ENCODE data around the gene COL23A1. TPM values are rescaled to one million over a fixed set of nuclear protein-coding genes. Genes with fewer than 3 reads are reported as not detected.

The COL23A1 gene
- polyA plus RNA-seq, 2 donors: 0.59 to 0.75 TPM

DNA sequence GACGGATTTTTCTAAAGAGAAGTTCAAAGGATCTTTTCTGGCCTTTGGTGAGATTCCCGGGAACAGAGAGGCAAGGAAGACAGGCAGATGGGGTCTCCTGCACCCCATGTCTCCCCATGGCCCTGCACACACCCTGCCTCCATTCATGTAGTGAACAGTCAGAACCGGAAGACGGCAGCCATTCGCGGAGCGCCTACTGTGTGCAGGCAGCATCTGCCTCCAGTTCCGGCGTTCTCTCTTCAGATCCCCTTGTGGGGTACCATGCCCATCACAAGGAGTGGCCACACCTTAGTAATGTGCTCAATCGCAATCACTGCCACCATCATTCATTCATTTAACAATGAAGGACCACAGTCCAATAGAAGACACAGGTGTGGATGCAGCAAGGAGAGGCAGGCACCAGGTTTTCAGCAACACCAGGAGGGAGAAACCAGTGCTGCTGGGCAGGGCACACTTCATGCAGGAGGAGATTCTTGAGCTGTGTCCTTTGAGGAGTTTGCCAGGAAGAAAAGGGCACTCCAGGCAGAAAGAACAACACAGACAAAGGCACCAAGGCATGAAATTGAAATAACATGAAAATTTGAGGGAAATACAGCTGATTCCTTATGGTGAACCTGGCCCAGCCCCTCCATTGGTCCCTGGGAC is 186.1 kb downstream of the COL23A1 start:
- H3K9me3 ChIP-seq (ENCODE audit: control insufficient read depth in 2 of 2, insufficient read depth in 1 of 2, low read depth in 1 of 2, low read length in 1 of 2): no peaks in the 10 kb centered on the region
- H3K36me3 ChIP-seq (ENCODE audit: control insufficient read depth in 2 of 2, insufficient read depth in 2 of 2, low read length in 1 of 2): no peaks in the 10 kb centered on the region
- H3K4me1 ChIP-seq (ENCODE audit: control insufficient read depth in 2 of 2, insufficient read depth in 2 of 2, low read length in 1 of 2): no peaks in the 10 kb centered on the region
- 95 to 96% methylated on average over 10 of the region's 10 CpGs for WGBS, 2 donors
- H3K27ac ChIP-seq (ENCODE audit: low read depth in 2 of 2, low read length in 1 of 2): no peak overlapping the region
- H3K4me3 ChIP-seq (ENCODE audit: low read depth in 1 of 2, low read length in 2 of 2): no peak overlapping the region
- no peaks in the 10 kb centered on the region for H3K27me3 ChIP-seq (ENCODE audit: control insufficient read depth in 1 of 2, insufficient read depth in 2 of 2, low read length in 2 of 2)

DNA sequence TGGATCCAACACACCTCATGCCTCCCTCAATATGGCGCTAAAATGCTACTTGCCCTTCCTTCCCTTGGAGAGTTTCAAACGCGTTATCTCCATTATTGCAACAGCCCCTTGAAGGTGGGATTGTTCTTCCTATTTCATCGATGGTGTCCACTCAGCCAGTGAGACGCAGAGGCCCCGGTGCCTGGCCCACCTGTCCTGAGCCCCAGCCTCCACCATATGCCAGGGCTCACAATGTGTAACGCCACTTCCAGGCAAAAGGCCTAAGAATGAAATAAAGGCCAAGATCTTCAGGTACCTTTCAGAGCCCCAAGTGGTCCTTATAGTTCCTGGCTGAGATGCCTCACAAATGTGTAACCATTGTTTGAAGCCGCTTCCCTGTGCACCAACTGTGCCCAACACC is 186.8 kb downstream of the COL23A1 start:
- Histone ChIP-seq H3K9me3 (ENCODE audit: control insufficient read depth in 2 of 2, insufficient read depth in 1 of 2, low read depth in 1 of 2, low read length in 1 of 2) (no peaks in the 10 kb centered on the region), H3K4me1 (ENCODE audit: control insufficient read depth in 2 of 2, insufficient read depth in 2 of 2, low read length in 1 of 2) (no peaks in the 10 kb centered on the region), H3K27ac (ENCODE audit: low read depth in 2 of 2, low read length in 1 of 2) (no peak overlapping the region), H3K27me3 (ENCODE audit: control insufficient read depth in 1 of 2, insufficient read depth in 2 of 2, low read length in 2 of 2) (no peaks in the 10 kb centered on the region), H3K36me3 (ENCODE audit: control insufficient read depth in 2 of 2, insufficient read depth in 2 of 2, low read length in 1 of 2) (no peaks in the 10 kb centered on the region), H3K4me3 (ENCODE audit: low read depth in 1 of 2, low read length in 2 of 2) (no peak overlapping the region)
- WGBS, 2 donors: 95 to 96% methylated on average over 8 of the region's 8 CpGs

DNA sequence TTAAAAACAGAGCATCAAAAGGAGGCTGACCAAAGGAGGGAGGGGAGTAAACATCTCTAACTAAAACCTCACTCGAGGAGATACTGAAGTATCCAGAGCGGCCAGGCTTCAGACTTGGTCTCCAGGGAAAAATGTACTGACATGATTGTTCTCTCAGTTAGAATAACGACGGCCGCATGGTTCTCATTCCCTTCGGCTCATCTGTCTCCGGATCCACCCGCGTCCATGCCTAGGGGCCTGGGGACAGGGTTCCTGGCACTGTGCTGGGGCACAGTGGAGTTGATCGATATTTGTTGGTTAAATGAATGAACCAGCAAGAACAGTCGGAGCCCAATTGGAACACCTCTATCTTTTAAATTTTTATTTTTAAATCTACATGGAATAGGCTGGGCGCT is 190.5 kb downstream of the COL23A1 start:
- Histone ChIP-seq H3K4me1 (ENCODE audit: control insufficient read depth in 2 of 2, insufficient read depth in 2 of 2, low read length in 1 of 2) (no peaks in the 10 kb centered on the region), H3K4me3 (ENCODE audit: low read depth in 1 of 2, low read length in 2 of 2) (no peak overlapping the region), H3K36me3 (ENCODE audit: control insufficient read depth in 2 of 2, insufficient read depth in 2 of 2, low read length in 1 of 2) (no peaks in the 10 kb centered on the region), H3K9me3 (ENCODE audit: control insufficient read depth in 2 of 2, insufficient read depth in 1 of 2, low read depth in 1 of 2, low read length in 1 of 2) (no peaks in the 10 kb centered on the region), H3K27ac (ENCODE audit: low read depth in 2 of 2, low read length in 1 of 2) (no peak overlapping the region), H3K27me3 (ENCODE audit: control insufficient read depth in 1 of 2, insufficient read depth in 2 of 2, low read length in 2 of 2) (peaks cover 0 to 4% of the 10 kb centered on the region in 2 donors)
- 66 to 76% methylated on average over 12 of the region's 12 CpGs for WGBS, 2 donors

DNA sequence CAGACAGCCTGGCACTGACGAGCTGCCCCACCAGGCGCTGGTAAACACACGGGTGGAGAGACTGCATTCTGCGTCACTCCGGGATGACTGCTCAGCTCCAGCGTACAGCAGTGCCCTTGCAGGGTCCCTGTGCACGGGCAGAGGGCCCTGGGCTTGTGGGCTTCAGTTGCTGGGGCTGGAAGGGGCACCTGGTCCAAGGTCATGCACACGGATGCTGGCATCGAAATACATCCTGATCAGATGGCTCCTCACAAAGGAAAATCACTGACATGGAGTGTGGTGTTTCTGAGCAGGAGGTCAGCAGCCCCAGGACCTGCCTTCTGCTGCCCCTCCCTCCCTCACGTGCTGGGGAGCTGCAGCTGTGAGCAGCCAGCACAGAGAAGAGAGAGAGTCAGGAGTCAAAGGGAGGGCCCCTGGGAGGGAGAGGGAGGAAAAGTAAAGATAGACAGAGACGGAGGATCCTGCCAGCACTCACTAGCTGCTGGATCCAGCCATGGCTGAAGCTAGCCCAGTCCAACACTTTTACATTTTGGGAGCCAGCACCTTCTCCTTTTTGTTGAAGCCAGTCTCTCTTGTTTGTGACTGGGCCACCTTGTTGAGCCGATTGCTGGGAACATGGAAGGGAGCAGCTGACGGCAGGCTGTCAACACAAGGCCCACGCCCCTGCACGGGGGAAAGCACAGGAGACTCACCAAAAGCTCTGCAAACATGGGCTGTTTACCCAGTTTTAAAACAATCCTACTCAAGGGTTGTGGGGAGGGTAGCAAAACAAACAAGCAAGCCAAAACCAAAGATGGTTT is 191.1 kb downstream of the COL23A1 start:
- H3K36me3 ChIP-seq (ENCODE audit: control insufficient read depth in 2 of 2, insufficient read depth in 2 of 2, low read length in 1 of 2): no peaks in the 10 kb centered on the region
- H3K9me3 ChIP-seq (ENCODE audit: control insufficient read depth in 2 of 2, insufficient read depth in 1 of 2, low read depth in 1 of 2, low read length in 1 of 2): no peaks in the 10 kb centered on the region
- H3K4me1 ChIP-seq (ENCODE audit: control insufficient read depth in 2 of 2, insufficient read depth in 2 of 2, low read length in 1 of 2): no peaks in the 10 kb centered on the region
- WGBS, 2 donors: 60 to 61% methylated on average over 15 of the region's 15 CpGs
- peaks cover 0 to 4% of the 10 kb centered on the region in 2 donors for H3K27me3 ChIP-seq (ENCODE audit: control insufficient read depth in 1 of 2, insufficient read depth in 2 of 2, low read length in 2 of 2)
- H3K4me3 ChIP-seq (ENCODE audit: low read depth in 1 of 2, low read length in 2 of 2): no peak overlapping the region
- H3K27ac ChIP-seq (ENCODE audit: low read depth in 2 of 2, low read length in 1 of 2): no peak overlapping the region

DNA sequence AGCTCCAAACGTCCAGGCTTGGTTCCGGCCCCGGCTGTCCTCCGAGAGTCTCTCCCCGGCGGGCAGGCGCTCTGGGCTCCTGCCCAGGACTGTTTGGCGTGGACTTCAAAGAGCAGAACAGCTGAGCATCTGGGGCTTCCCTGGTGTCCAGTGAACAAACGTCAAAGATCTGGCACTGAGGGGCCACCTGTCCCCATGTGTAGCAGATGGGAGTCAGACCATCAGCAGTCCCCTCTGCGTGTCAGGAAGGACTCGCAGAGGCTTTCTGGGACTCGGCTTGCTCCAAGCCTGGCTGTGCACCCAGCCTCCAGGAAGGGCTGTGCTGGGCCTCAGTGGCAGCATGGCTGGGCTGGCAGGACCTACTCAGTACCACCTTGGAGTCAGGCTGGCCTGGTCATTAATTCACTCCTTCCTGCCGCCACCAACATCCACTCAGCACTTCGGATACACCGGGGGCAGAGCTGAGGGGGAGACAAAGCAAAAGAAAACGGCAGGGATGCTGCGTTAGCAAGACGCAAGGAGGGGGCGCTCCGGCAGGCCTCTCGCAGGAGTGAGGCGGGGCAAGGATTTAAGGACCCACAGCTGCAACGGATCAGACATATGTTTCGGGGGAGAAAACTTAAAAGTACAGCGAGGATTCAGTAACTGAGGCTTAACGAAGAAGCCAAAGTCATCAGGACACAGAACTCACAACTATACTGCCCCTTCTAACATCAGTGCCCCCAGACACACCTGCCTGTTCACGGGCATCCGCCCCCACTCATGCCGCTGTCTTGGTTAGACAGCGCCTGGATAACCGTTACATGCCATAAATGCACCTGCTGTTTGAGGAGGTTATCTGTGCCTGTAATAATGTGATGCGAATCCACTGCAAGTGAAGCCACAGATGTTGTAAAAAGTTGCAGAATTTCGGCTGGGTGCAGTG is 193.1 kb downstream of the COL23A1 start:
- no peaks in the 10 kb centered on the region for H3K36me3 ChIP-seq (ENCODE audit: control insufficient read depth in 2 of 2, insufficient read depth in 2 of 2, low read length in 1 of 2)
- H3K27ac ChIP-seq (ENCODE audit: low read depth in 2 of 2, low read length in 1 of 2): no peak overlapping the region
- peaks cover 0 to 4% of the 10 kb centered on the region in 2 donors for H3K27me3 ChIP-seq (ENCODE audit: control insufficient read depth in 1 of 2, insufficient read depth in 2 of 2, low read length in 2 of 2)
- no peaks in the 10 kb centered on the region for H3K9me3 ChIP-seq (ENCODE audit: control insufficient read depth in 2 of 2, insufficient read depth in 1 of 2, low read depth in 1 of 2, low read length in 1 of 2)
- WGBS, 2 donors: 61 to 62% methylated on average over 33 of the region's 33 CpGs
- no peaks in the 10 kb centered on the region for H3K4me1 ChIP-seq (ENCODE audit: control insufficient read depth in 2 of 2, insufficient read depth in 2 of 2, low read length in 1 of 2)
- no peak overlapping the region for H3K4me3 ChIP-seq (ENCODE audit: low read depth in 1 of 2, low read length in 2 of 2)

DNA sequence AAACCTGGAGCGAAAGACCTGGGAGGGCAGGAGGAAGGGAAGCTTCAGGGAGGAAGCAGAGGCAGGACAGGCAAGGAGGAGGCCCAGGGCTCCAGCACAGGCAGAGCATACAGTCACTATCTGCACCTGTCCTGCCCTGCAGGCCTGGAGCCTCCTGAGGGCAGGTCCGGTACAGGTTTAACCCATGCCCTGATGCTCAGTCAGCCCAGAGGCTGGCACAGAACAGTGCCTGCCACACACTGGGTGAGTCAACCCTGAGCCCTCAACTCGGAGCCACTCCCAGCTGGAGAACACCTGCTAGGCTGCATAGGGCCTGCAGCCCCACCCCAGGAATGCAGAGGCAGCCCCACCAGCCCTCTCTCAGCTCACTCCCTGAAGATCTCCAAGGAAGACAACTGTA is 196.1 kb downstream of the COL23A1 start:
- WGBS, 2 donors: 71 to 80% methylated on average over 3 of the region's 3 CpGs
- Histone ChIP-seq H3K4me3 (ENCODE audit: low read depth in 1 of 2, low read length in 2 of 2) (no peak overlapping the region), H3K27ac (ENCODE audit: low read depth in 2 of 2, low read length in 1 of 2) (no peak overlapping the region), H3K4me1 (ENCODE audit: control insufficient read depth in 2 of 2, insufficient read depth in 2 of 2, low read length in 1 of 2) (no peaks in the 10 kb centered on the region), H3K27me3 (ENCODE audit: control insufficient read depth in 1 of 2, insufficient read depth in 2 of 2, low read length in 2 of 2) (peaks cover 0 to 4% of the 10 kb centered on the region in 2 donors), H3K9me3 (ENCODE audit: control insufficient read depth in 2 of 2, insufficient read depth in 1 of 2, low read depth in 1 of 2, low read length in 1 of 2) (no peaks in the 10 kb centered on the region), H3K36me3 (ENCODE audit: control insufficient read depth in 2 of 2, insufficient read depth in 2 of 2, low read length in 1 of 2) (no peaks in the 10 kb centered on the region)

DNA sequence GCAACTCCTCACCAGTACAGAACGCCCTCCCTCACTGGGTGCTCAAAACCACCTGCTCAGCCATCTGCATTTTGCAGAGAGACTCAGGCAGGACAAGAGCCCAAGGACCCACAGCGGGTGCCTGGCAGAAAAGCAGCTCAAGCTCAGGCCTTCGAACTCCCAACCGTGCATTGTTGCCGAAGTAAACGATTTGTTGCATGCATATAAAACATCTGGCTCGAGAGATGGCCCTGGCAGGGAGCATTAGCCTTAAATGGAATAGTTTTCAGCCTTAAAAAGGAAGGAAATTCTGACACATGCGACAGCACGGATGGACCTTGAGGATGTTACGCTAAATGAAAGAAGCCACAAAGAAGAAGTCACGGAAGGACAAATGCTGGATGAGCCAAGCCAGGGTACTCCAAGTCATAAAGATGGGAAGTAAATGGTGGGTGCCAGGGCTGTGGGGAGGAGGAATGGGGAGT is 197.2 kb downstream of the COL23A1 start:
- H3K27me3 ChIP-seq (ENCODE audit: control insufficient read depth in 1 of 2, insufficient read depth in 2 of 2, low read length in 2 of 2): peaks cover 0 to 4% of the 10 kb centered on the region in 2 donors
- WGBS, 2 donors: 76 to 81% methylated on average over 11 of the region's 11 CpGs

DNA sequence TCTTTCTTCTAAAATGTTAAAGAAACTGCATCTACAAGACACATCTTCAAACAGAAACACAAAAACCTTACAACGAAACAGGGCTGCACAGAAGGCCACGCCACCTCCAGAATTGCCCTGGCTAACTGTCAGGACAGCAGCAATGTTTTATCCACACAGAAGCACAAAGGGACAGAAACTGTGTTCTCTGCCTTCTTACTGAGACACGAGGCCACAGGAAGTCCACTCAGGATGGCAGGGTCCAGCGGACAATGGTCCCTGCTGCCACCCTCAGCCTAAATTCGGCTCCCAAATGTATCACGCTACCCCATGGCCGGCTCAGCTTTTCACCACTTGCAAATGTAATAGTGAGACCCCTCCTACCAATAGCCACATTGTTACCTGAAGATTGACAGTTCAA is 197.8 kb downstream of the COL23A1 start:
- Histone ChIP-seq H3K27ac (ENCODE audit: low read depth in 2 of 2, low read length in 1 of 2) (no peak overlapping the region), H3K4me1 (ENCODE audit: control insufficient read depth in 2 of 2, insufficient read depth in 2 of 2, low read length in 1 of 2) (no peaks in the 10 kb centered on the region), H3K9me3 (ENCODE audit: control insufficient read depth in 2 of 2, insufficient read depth in 1 of 2, low read depth in 1 of 2, low read length in 1 of 2) (no peaks in the 10 kb centered on the region), H3K27me3 (ENCODE audit: control insufficient read depth in 1 of 2, insufficient read depth in 2 of 2, low read length in 2 of 2) (peaks cover 0 to 4% of the 10 kb centered on the region in 2 donors), H3K4me3 (ENCODE audit: low read depth in 1 of 2, low read length in 2 of 2) (no peak overlapping the region), H3K36me3 (ENCODE audit: control insufficient read depth in 2 of 2, insufficient read depth in 2 of 2, low read length in 1 of 2) (no peaks in the 10 kb centered on the region)
- WGBS, 2 donors: 86 to 89% methylated on average over 7 of the region's 7 CpGs

More for the DNA sequence above, 197.2 kb downstream of the COL23A1 start:
- no peak overlapping the region for H3K4me3 ChIP-seq (ENCODE audit: low read depth in 1 of 2, low read length in 2 of 2)
- H3K36me3 ChIP-seq (ENCODE audit: control insufficient read depth in 2 of 2, insufficient read depth in 2 of 2, low read length in 1 of 2): no peaks in the 10 kb centered on the region
- no peak overlapping the region for H3K27ac ChIP-seq (ENCODE audit: low read depth in 2 of 2, low read length in 1 of 2)
- no peaks in the 10 kb centered on the region for H3K4me1 ChIP-seq (ENCODE audit: control insufficient read depth in 2 of 2, insufficient read depth in 2 of 2, low read length in 1 of 2)
- H3K9me3 ChIP-seq (ENCODE audit: control insufficient read depth in 2 of 2, insufficient read depth in 1 of 2, low read depth in 1 of 2, low read length in 1 of 2): no peaks in the 10 kb centered on the region

DNA sequence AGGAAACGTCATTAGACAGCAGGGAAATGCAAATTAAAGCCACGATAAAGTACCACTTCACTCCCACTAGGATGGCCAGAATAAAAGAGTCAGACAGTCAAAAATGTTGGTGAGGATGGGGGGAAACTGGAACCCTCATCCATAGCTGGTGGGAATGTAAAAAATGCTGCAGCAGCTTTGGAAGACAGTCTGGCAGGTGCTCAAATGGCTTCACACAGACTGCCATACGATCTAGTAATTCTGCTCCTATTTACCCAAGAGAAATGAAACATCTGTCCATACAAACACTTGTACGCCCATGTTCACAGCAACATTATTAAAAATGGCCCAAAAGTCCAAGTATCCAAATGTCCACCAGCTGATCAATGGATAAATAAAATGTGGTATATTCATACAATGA is 198.7 kb downstream of the COL23A1 start:
- Histone ChIP-seq H3K27me3 (ENCODE audit: control insufficient read depth in 1 of 2, insufficient read depth in 2 of 2, low read length in 2 of 2) (no peaks in the 10 kb centered on the region), H3K9me3 (ENCODE audit: control insufficient read depth in 2 of 2, insufficient read depth in 1 of 2, low read depth in 1 of 2, low read length in 1 of 2) (no peaks in the 10 kb centered on the region), H3K36me3 (ENCODE audit: control insufficient read depth in 2 of 2, insufficient read depth in 2 of 2, low read length in 1 of 2) (no peaks in the 10 kb centered on the region), H3K4me1 (ENCODE audit: control insufficient read depth in 2 of 2, insufficient read depth in 2 of 2, low read length in 1 of 2) (no peaks in the 10 kb centered on the region), H3K4me3 (ENCODE audit: low read depth in 1 of 2, low read length in 2 of 2) (no peak overlapping the region), H3K27ac (ENCODE audit: low read depth in 2 of 2, low read length in 1 of 2) (no peak overlapping the region)
- 56 to 58% methylated on average over 4 of the region's 4 CpGs for WGBS, 2 donors
